GM12801 (cell line): Measurements from ENCODE around the gene FITM1.

ENCODE experiments used
- CTCF ChIP-seq: IDR thresholded peaks from one replicate; pipeline ENCODE4 v1.5.1; 2011; ENCODE audit warnings: control low read depth; ENCODE audit not compliant: insufficient read length; ENCODE audit errors: extremely low read depth

Gene FITM1

GRCh38 chr14:24100197-24100981 is 30.1 kb upstream of the FITM1 start:
- no peak for TF ChIP-seq CTCF

- TF ChIP-seq CTCF = no peak
These were observed 29.4 kb upstream of the FITM1 start for GRCh38 chr14:24100982-24101494.

- TF ChIP-seq CTCF = no peak
These were observed 28.0 kb upstream of the FITM1 start for GRCh38 chr14:24102357-24103048.

- TF ChIP-seq CTCF = no peak
These were observed 27.0 kb upstream of the FITM1 start for GRCh38 chr14:24103451-24103850.

GRCh38 chr14:24106672-24107271 is 23.7 kb upstream of the FITM1 start:
- no peak for TF ChIP-seq CTCF

- no peak for TF ChIP-seq CTCF
These were observed 22.1 kb upstream of the FITM1 start for GRCh38 chr14:24108336-24108874.

GRCh38 chr14:24110060-24110459 is 20.4 kb upstream of the FITM1 start:
- no peak for TF ChIP-seq CTCF
